Karpas-422 (cell line): ENCODE results near the gene TMEM179. TPM values are rescaled to one million over a fixed set of nuclear protein-coding genes. Genes with fewer than 3 reads are reported as not detected.
A peak's percentile ranks its signal among the peaks of the same experiment; 100 is the strongest.
"Not testable (repeated sequence)": the region's sequence is repeated elsewhere in the genome, so short reads cannot be mapped to it uniquely, and the experiment has no call there.

ENCODE experiments used
- DNase-seq: peaks from one replicate; pipeline ENCODE4 v3.0.0-alpha.2; 2015
- H2AFZ ChIP-seq: fragments of 200-600 bp; sonication (generic); 2 replicates; pipeline ENCODE4 v1.6.1; 2014; ENCODE audit warnings: antibody characterized with exemption, low read length, mixed read lengths
- H3K27ac ChIP-seq: fragments of 200-600 bp; sonication (generic); 2 replicates; pipeline ENCODE4 v1.5.1; 2014; ENCODE audit warnings: mild to moderate bottlenecking, low read length, moderate library complexity
- H3K27me3 ChIP-seq: fragments of 200-600 bp; sonication (generic); 2 replicates; pipeline ENCODE4 v1.6.1; 2014; ENCODE audit warnings: low read length, mixed read lengths
- H3K36me3 ChIP-seq: fragments of 200-600 bp; sonication (generic); 2 replicates; pipeline ENCODE4 v1.6.1; 2014; ENCODE audit warnings: low read length, mixed read lengths; ENCODE audit not compliant: insufficient read depth
- H3K4me1 ChIP-seq: fragments of 200-600 bp; sonication (generic); 2 replicates; pipeline ENCODE4 v1.6.1; 2014; ENCODE audit warnings: mild to moderate bottlenecking, low read length, mixed read lengths
- H3K4me2 ChIP-seq: fragments of 200-600 bp; sonication (generic); 2 replicates; pipeline ENCODE4 v1.6.1; 2014; ENCODE audit warnings: low read length, low read depth, mild to moderate bottlenecking; ENCODE audit not compliant: poor library complexity, severe bottlenecking
- H3K4me3 ChIP-seq: fragments of 200-600 bp; sonication (generic); 2 replicates; pipeline ENCODE4 v1.5.1; 2014; ENCODE audit warnings: mild to moderate bottlenecking, antibody characterized with exemption, low read length, mixed read lengths
- H3K79me2 ChIP-seq: fragments of 200-600 bp; sonication (generic); 2 replicates; pipeline ENCODE4 v1.6.1; 2014; ENCODE audit warnings: mild to moderate bottlenecking, low read length, mixed read lengths
- H3K9ac ChIP-seq: fragments of 200-600 bp; sonication (generic); 2 replicates; pipeline ENCODE4 v1.6.0; 2014; ENCODE audit warnings: low read length
- H3K9me2 ChIP-seq: fragments of 200-600 bp; sonication (generic), shearing (Covaris generic); replicated peaks from 2 replicates; pipeline ENCODE4 v1.6.0; 2014; ENCODE audit warnings: mild to moderate bottlenecking, low read length, moderate library complexity; ENCODE audit not compliant: insufficient read depth
- H3K9me3 ChIP-seq: fragments of 300-700, 200-600 bp; sonication (generic); 2 replicates; pipeline ENCODE4 v1.6.1; 2014; ENCODE audit warnings: low read length, mixed read lengths
- H4K20me1 ChIP-seq: fragments of 200-600 bp; sonication (generic); 2 replicates; pipeline ENCODE4 v1.6.1; 2014; ENCODE audit warnings: mild to moderate bottlenecking, antibody characterized with exemption, low read length, low read depth; ENCODE audit not compliant: insufficient read depth
- total RNA-seq: library from RNA; depleted of rRNA; stranded (reverse); fragments of >200 nt; shearing (Covaris generic); gene quantifications from 2 replicates; pipeline ENCODE4 v1.2.3, GENCODE V29; 2014; ENCODE audit warnings: low replicate concordance; rRNA removed

TMEM179 gene
- total RNA-seq = not detected in 2 replicates

DNA sequence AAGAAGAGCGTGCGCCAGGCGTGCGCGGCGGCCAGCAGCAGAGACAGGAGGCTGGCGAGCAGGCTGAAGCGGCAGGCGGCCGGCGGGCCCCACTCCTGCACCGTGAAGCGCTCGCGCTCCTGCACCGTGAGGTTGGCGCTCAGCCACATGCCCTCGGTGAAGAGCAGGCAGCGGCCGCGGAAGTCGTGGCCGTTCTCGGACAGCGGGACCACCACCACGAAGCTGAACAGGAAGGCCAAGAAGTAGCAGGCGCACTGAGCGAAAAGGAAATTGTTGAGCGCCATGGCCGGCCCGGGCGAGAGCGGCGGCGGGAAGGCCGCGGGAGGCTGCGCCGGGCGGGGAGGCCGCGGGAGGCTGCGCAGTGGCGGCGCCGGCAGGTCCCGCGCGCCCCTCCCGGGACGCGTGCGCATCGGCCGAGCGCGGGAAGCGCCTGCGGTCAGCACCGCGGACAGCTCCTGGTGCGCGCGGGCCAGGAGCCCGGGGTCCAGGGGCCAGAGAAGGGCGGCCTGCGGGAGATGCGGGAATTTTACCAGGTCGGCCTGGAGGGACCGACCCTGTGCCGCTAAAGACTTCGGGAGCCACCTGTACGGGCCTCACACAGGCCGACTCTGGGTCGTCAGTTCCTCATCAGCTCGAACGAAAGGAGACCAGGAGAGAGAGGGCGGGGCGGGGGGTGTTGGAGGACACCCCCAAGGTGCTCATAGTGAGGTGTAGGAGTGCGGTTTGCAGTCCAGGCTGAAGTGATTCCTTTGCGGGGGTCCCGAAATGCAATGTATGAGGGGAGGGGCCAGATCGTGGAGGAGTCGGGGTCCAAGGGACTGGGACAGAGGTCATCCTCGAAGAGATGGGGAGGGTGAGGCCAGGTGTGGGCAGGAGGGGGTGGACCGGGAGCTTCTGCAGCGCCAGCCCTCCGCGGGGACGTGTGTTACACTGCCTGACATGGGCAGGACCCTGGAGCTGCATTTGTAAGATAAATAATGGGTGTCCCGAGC lies at the start of gene TMEM179:
TSS of gene TMEM179 (minus strand) at position 315 of the 992 bp plus-strand sequence. CDS start at position 284, 31 bp downstream.
- Histone ChIP-seq H3K4me3 (no peak within 1 kb of the TSS), H3K9me3 (no peaks in the 10 kb centered on the region), H3K27me3 (no peaks in the 10 kb centered on the region), H3K79me2 (no peaks in the 10 kb centered on the region), H3K4me1 (no peaks in the 10 kb centered on the region), H3K27ac (no peak within 1 kb of the TSS), H2AFZ (no peak within 1 kb of the TSS), H3K36me3 (no peaks in the 10 kb centered on the region), H4K20me1 (peaks cover 6% of the 10 kb centered on the region; the same call in 1 of the 2 replicates), H3K9ac (no peak within 1 kb of the TSS), H3K4me2 (no peak within 1 kb of the TSS), H3K9me2 (no peaks in the 10 kb centered on the region)
- DNase-seq = no peak

DNA sequence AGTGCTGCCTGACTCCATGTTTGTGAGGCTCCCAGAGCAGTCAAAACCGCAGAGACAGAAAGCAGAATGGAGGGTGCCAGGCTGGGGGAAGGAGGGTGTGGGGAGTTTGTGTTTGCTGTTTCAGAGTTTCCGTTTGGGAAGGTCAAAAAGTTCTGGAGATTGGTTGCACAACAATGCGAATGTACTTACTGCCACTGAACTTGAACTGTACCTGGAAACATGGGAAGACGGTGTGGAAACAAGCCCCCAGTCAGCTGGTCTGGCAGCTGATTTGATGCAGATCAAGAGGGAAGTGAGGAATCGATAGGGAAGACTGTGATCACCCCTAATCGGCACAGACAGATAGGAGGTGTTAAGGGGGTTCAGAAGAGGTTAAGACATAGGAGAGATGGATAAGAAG lies 49.5 kb upstream of the TMEM179 start:
- Histone ChIP-seq H3K27me3 (no peaks in the 10 kb centered on the region), H3K9me2 (no peaks in the 10 kb centered on the region), H3K9ac (no peak overlapping the region), H3K4me1 (peaks cover 37% of the 10 kb centered on the region), H3K79me2 (no peaks in the 10 kb centered on the region), H3K9me3 (peaks cover 23% of the 10 kb centered on the region), H2AFZ (no peak overlapping the region), H3K4me3 (no peak overlapping the region), H3K36me3 (no peaks in the 10 kb centered on the region), H3K27ac (no peak overlapping the region), H3K4me2 (no peak overlapping the region), H4K20me1 (no peaks in the 10 kb centered on the region)
- no peak for DNase-seq

DNA sequence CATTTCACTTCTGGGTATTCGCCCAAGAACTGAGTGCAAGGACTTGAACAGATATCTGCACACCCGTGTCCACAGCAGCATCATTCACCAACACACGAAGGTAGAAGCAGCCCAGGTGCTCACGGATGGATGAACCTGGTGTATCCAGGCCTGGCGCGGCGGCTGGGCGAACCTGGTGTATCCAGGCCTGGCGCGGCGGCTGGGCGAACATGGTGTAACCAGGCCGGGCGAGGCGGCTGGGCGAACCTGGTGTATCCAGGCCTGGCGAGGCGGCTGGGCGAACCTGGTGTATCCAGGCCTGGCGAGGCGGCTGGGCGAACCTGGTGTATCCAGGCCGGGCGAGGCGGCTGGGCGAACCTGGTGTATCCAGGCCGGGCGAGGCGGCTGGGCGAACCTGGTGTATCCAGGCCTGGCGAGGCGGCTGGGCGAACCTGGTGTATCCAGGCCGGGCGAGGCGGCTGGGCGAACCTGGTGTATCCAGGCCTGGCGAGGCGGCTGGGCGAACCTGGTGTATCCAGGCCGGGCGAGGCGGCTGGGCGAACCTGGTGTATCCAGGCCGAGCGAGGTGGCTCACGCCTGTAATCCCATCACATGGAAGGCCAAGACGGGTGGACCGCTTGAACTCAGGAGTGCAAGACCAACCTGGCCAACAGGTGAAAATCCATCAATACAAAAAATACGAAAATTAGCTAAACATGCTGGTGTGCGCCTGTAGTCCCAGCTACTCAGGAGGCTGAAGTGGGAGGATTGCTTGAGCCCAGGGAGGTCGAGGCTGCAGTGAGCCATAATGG lies 48.8 kb upstream of the TMEM179 start:
- H3K27ac ChIP-seq, H3K4me3 ChIP-seq, H3K9ac ChIP-seq, H3K27me3 ChIP-seq, H4K20me1 ChIP-seq, DNase-seq, H3K79me2 ChIP-seq, H2AFZ ChIP-seq, H3K9me2 ChIP-seq, H3K36me3 ChIP-seq, H3K4me2 ChIP-seq: not testable (repeated sequence)
- Histone ChIP-seq H3K9me3 (peaks cover 21% of the 10 kb centered on the region), H3K4me1 (peaks cover 33% of the 10 kb centered on the region)

DNA sequence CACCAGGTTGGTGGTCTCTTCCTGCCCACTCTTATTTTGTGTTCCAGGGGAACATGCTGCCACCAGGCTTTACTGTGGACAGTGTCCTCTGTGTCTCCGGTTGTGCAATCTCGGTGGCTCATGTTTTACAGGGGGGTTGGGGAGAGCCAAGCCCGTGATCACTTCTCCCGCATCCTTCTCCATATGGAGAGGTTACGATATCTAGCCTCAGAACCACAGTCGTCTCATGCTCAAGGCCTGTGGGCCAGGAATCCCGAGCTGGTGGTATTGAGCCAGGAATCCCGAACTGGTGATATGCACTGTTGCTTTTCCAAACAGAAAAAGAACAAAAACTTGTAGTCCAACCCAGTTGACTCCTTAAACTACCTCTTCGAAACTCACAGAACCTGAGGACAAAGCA lies 47.8 kb upstream of the TMEM179 start:
- Histone ChIP-seq H3K4me1 (peaks cover 24% of the 10 kb centered on the region), H3K27ac (no peak overlapping the region), H3K9me3 (peaks cover 19% of the 10 kb centered on the region), H2AFZ (no peak overlapping the region), H3K27me3 (no peaks in the 10 kb centered on the region), H3K79me2 (no peaks in the 10 kb centered on the region), H3K9ac (no peak overlapping the region), H3K4me2 (no peak overlapping the region), H4K20me1 (no peaks in the 10 kb centered on the region), H3K4me3 (no peak overlapping the region), H3K9me2 (no peaks in the 10 kb centered on the region), H3K36me3 (no peaks in the 10 kb centered on the region)
- no peak for DNase-seq

DNA sequence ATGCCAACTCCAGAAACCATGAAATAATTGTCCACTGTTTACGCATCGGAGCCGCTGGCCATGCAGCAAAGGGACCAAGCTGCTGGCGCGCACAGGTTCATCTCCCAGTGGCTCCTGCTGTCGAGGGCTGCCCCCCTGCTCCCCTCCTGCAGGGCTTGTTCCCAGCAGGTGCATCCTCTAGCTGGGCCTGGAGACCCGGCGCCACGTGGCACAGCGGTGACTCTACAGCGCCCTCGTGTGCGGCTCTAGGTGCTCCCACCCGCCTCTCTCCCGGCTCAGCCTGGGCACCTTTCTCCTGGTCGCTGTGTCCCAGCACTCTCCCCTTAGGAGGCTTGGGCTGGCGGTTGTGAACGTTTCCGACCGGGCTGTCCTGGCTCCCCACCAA lies 47.3 kb upstream of the TMEM179 start:
- Histone ChIP-seq H3K27ac (no peak overlapping the region), H3K27me3 (no peaks in the 10 kb centered on the region), H4K20me1 (no peaks in the 10 kb centered on the region), H3K9me2 (no peaks in the 10 kb centered on the region), H3K9ac (no peak overlapping the region), H3K79me2 (no peaks in the 10 kb centered on the region), H3K36me3 (no peaks in the 10 kb centered on the region), H2AFZ (no peak overlapping the region), H3K4me2 (no peak overlapping the region), H3K9me3 (peaks cover 19% of the 10 kb centered on the region), H3K4me3 (no peak overlapping the region), H3K4me1 (peaks cover 19% of the 10 kb centered on the region)
- DNase-seq = no peak

DNA sequence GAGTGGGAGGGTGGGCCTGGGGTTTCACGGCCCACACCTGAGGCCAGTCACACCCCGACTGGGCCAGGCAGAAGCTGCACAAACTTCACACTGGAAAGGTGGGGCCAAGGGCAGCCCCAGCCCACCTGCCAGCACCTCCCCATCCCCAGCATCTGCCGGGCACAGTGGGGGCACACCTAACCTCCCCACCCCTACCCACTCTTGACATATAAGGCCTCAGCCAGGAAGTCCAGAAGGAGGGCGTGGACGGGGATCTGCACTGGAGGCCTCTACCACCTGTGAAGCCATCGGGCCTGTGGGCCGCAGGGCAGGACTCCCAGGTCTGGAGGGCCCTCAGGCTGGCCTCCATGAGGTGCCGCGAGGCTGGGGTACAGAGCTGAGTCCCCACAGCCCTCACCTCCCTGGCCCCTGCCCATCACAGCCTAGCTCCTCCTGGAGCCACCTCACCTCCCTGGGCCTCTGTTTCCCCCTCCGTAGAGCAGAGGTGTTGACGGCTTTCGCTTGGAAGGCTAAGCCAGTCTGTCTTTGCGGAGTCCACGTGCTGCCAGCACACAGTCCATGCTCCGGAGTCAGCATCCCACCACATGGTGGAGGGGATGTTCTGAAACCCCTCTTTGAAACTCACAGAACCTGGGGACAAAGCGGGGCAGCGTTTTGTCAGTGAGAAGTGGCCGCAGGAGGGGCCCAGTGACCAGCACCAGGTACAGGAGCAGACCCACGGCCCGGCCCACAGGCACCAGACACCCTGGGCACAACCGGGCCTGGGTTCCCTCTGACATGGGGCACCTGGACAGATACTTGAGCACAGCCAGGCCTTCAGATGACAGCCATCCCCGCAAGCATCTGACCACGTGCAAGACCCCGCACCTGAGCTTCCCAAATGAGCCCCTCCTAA lies 46.7 kb upstream of the TMEM179 start:
- peaks cover 12% of the 10 kb centered on the region for H3K4me1 ChIP-seq
- H3K27ac ChIP-seq = no peak overlapping the region
- H3K4me3 ChIP-seq = no peak overlapping the region
- no peaks in the 10 kb centered on the region for H3K79me2 ChIP-seq
- no peak overlapping the region for H3K9ac ChIP-seq
- H3K27me3 ChIP-seq = no peaks in the 10 kb centered on the region
- no peak overlapping the region for H2AFZ ChIP-seq
- no peak for DNase-seq
- no peaks in the 10 kb centered on the region for H4K20me1 ChIP-seq
- H3K36me3 ChIP-seq = no peaks in the 10 kb centered on the region
- no peak overlapping the region for H3K4me2 ChIP-seq
- peaks cover 19% of the 10 kb centered on the region for H3K9me3 ChIP-seq
- no peaks in the 10 kb centered on the region for H3K9me2 ChIP-seq

DNA sequence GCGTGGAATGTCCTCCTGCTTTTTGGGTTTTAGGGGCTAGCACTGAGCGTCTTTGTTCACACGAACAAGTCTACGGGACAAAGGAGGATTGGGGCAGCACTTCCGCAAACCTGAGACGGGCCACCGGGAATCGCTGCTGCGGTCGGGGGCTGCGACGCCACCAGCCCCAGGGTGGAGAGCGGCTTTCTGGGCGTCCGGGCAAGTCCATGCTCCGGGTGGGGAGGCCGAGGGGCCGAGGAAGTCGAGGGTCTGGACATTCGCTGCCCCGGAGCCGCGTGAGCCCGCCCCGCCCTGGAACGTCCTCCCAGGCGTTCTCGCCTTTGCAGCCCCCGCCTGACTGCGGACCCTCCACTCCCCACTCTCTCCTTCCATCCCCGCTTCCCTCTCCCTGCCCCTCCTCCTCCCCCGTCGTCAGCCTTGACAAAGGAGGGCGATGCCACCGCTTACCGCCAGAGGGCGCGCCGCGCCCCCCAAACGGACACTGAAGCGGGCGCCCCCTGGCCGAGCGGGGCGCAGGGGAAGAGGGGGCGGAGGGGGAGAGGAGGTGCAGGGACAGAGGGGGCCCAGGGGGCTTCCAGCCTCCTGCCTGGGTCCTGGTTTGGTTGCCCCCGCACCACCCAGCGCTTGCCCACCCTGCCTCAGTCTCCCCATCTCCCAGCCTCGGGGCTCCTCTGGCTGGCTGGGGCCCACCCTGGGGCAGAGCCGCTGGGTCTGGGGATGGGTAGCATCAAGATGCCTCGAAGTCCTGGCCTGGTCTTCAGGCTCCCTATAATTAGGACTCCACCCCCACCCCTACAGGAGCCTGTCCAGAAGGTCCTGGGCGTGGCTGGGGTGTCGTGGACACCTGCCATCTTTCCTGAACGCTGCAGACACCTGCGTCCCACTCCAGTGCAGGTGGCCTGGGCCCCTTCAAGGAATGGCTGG lies 45.7 kb upstream of the TMEM179 start:
- H2AFZ ChIP-seq = peak overlapping the region; percentile 13; the same call in 1 of the 2 replicates
- peak; percentile 92 for DNase-seq
- no peak overlapping the region for H3K27ac ChIP-seq
- no peaks in the 10 kb centered on the region for H3K9me2 ChIP-seq
- H3K79me2 ChIP-seq = no peaks in the 10 kb centered on the region
- H3K4me3 ChIP-seq = peak overlapping the region; percentile 52; the same call in 1 of the 2 replicates
- H3K9me3 ChIP-seq = peaks cover 19% of the 10 kb centered on the region
- H3K9ac ChIP-seq = peak overlapping the region; percentile 50
- H3K36me3 ChIP-seq = no peaks in the 10 kb centered on the region
- no peaks in the 10 kb centered on the region for H4K20me1 ChIP-seq
- H3K27me3 ChIP-seq = no peaks in the 10 kb centered on the region
- H3K4me1 ChIP-seq = peaks cover 5% of the 10 kb centered on the region
- peak overlapping the region; percentile 55 for H3K4me2 ChIP-seq
